Neural crest cell (in vitro differentiated cells): ENCODE data around the gene NPM1. TPM values are rescaled to one million over a fixed set of nuclear protein-coding genes. Genes with fewer than 3 reads are reported as not detected.
"Not testable (repeated sequence)": the region's sequence is repeated elsewhere in the genome, so short reads cannot be mapped to it uniquely, and the experiment has no call there.

Experiments
- DNase-seq: peaks from one replicate; pipeline ENCODE4 v3.0.0; 2021; ENCODE audit warnings: low read depth, mixed read lengths, low spot score
- H3K27ac Mint-ChIP-seq: one replicate; pipeline ENCODE4 v1.8.0; 2021; ENCODE audit warnings: mild to moderate bottlenecking, mixed read lengths; ENCODE audit not compliant: unreplicated experiment
- H3K27me3 Mint-ChIP-seq: 2 replicates; pipeline ENCODE4 v1.8.0; 2021; ENCODE audit warnings: low read depth, mild to moderate bottlenecking, mixed read lengths
- H3K36me3 Mint-ChIP-seq: 2 replicates; pipeline ENCODE4 v1.8.0; 2021; ENCODE audit warnings: low read depth, mild to moderate bottlenecking, mixed read lengths
- H3K4me1 Mint-ChIP-seq: 2 replicates; pipeline ENCODE4 v1.8.0; 2021; ENCODE audit warnings: mixed read lengths
- H3K4me3 Mint-ChIP-seq: one replicate; pipeline ENCODE4 v1.8.0; 2021; ENCODE audit warnings: mild to moderate bottlenecking, mixed read lengths
- H3K9me3 Mint-ChIP-seq: 2 replicates; pipeline ENCODE4 v1.8.0; 2021; ENCODE audit warnings: mixed read lengths
- CTCF ChIP-seq: fragments of 200-600 bp; sonication (generic); conservative IDR thresholded peaks from 2 replicates; pipeline ENCODE4 v1.5.0; 2021; ENCODE audit warnings: antibody characterized with exemption, mild to moderate bottlenecking
- total RNA-seq: library from RNA; stranded (reverse); gene quantifications from 2 replicates; pipeline ENCODE4 v1.2.1, GENCODE V29; 2021

The NPM1 gene
- total RNA-seq, 1 donor from 2014 or later: 2,514 TPM

DNA sequence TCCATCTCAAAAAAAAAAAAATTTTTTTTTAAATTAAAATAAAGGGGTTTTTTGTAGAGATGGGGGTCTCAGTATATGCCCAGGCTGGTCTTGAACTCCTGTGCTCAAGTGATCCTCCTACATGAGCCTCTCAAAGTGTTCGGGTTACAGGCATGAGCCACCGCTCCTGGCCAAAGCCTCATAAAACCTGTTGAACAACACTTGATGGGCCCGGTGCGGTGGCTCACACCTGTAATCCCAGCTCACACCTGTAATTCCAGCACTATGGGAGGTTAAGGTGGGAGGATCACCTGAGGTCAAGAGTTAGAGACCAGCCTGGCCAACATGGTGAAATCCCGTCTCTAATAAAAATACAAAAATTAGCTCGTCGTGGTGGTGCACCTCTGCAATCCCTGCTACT is 7.7 kb upstream of the NPM1 start:
- no peaks in the 10 kb centered on the region for H3K9me3 Mint-ChIP-seq
- no peaks in the 10 kb centered on the region for H3K4me1 Mint-ChIP-seq
- DNase-seq: no peak
- H3K36me3 Mint-ChIP-seq: no peaks in the 10 kb centered on the region
- H3K27me3 Mint-ChIP-seq: peaks cover 8% of the 10 kb centered on the region
- no peak overlapping the region for H3K27ac Mint-ChIP-seq
- no peak overlapping the region for H3K4me3 Mint-ChIP-seq
- TF ChIP-seq CTCF: no peak

DNA sequence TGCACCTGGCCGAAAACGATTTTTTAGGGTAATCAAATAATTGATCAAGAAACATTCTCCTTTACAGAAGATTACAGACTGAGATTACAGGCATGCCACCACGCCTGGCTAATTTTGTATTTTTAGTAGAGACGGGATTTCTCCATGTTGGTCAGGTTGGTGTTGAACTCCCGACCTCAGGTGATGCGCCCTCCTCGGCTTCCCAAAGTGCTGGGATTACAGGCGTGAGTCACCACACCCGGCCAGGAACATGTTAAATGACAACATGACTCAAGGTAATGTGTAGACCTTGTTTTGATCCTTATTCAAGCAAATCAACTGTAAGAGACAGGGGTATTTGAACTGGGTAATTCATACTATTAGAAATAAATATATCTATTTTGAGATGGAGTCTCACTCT is 3.2 kb upstream of the NPM1 start:
- not testable (repeated sequence) for H3K27ac Mint-ChIP-seq, H3K9me3 Mint-ChIP-seq, DNase-seq
- peak overlapping the region; percentile 49 for H3K4me3 Mint-ChIP-seq
- H3K27me3 Mint-ChIP-seq: peaks cover 23% of the 10 kb centered on the region
- H3K4me1 Mint-ChIP-seq: peaks cover 22% of the 10 kb centered on the region
- H3K36me3 Mint-ChIP-seq: peaks cover 17% of the 10 kb centered on the region

- peaks cover 23% of the 10 kb centered on the region for H3K36me3 Mint-ChIP-seq
- H3K27me3 Mint-ChIP-seq: peaks cover 23% of the 10 kb centered on the region
- peaks cover 28% of the 10 kb centered on the region for H3K4me1 Mint-ChIP-seq
- H3K4me3 Mint-ChIP-seq: peak overlapping the region; percentile 74
- not testable (repeated sequence) for DNase-seq, H3K9me3 Mint-ChIP-seq, H3K27ac Mint-ChIP-seq
Measured at GRCh38 chr5:171384999-171385398, 2.6 kb upstream of the NPM1 start.

DNA sequence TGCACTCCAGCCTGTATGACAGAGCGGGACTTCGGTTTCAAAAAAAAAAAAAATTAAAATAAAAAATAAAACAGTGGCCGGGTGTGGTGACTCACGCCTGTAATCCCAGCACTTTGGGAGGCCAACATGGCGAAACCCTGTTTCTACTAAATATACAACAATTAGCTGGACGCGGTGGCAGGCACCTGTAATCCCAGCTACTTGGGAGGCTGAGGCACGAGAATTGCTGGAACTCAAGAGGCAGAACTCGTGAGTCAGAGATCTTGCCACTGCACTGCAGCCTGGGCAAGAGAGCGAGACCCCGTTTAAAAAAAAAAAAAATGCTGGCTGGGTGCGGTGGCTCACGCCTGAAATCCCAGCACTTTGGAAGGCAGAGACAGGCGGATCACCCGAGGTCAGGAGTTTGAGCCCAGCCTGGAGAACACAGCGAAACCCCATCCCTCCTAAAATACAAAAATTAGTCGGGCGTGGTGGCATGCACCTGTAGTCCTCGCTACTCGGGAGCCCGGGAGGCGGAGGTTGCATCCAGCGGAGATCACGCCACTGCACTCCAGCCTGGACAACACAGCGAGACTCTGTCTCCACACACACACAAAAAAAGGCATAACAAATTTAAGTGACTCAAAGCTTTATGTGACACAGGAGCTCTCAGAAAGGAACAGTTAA is 1.5 kb upstream of the NPM1 start:
- Mint-ChIP-seq H3K9me3 (no peaks in the 10 kb centered on the region), H3K27me3 (peaks cover 23% of the 10 kb centered on the region), H3K36me3 (peaks cover 31% of the 10 kb centered on the region), H3K27ac (no peak overlapping the region), H3K4me3 (peak overlapping the region; percentile 97), H3K4me1 (peaks cover 40% of the 10 kb centered on the region)
- no peak for DNase-seq
- TF ChIP-seq CTCF: no peak

GRCh38 chr5:171386861-171387344 is 746 bp upstream of the NPM1 start:
- Mint-ChIP-seq H3K4me3 (peak overlapping the region; percentile 97), H3K9me3 (no peaks in the 10 kb centered on the region), H3K36me3 (peaks cover 35% of the 10 kb centered on the region), H3K27ac (peak overlapping the region; percentile 100), H3K4me1 (peaks cover 44% of the 10 kb centered on the region), H3K27me3 (peaks cover 26% of the 10 kb centered on the region)
- no peak for TF ChIP-seq CTCF
- no peak for DNase-seq

DNA sequence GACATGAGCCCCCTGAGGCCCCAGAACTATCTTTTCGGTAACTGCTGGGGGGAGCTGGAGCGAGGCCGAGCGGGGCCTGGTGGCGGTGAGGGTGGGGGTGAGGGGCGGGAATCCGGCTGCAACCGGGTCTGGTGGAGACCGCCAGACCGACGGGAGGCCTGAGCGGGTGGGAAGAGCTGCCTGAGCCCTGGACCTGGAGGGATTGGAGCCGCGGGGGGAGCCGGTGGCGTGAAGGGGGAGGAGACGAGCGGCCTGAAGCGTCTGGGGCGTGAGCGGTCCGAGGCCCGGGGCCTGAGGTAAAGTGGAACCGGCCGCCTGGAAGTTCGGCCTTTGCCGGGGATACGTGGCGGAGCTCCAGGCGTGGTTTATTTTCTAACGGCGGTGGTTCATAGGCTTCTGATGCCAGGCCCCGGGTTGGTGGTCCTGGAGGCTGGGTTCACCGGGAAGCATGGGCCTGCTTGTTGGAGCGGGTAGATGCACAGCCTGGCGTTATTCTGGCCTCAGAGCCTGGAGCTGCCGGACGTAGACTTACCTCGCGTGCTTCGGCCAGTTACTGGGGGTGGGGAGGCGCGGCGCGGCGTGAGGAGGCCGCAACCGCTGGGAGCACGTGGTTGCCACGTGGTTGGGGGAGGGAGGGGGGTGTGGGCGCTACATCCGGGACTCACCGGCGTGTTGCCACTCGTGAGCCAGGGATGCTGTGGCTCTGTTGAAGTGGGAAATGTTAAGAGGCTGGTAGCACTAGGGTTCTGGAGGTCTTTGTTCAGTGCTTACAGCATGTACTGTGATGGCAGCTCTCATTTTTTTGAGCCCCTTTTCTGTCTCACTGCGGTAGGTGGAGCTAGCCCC is 544 bp downstream of the NPM1 start:
- no peaks in the 10 kb centered on the region for H3K9me3 Mint-ChIP-seq
- peak overlapping the region; percentile 100 for H3K27ac Mint-ChIP-seq
- no peak for TF ChIP-seq CTCF
- H3K27me3 Mint-ChIP-seq: peaks cover 31% of the 10 kb centered on the region
- DNase-seq: peak; percentile 69
- H3K4me3 Mint-ChIP-seq: peak overlapping the region; percentile 97
- peaks cover 42% of the 10 kb centered on the region for H3K36me3 Mint-ChIP-seq
- peaks cover 54% of the 10 kb centered on the region for H3K4me1 Mint-ChIP-seq
